Ovary (tissue), 3 donors: ENCODE results near the gene PPFIA4.

Experiments used
- POLR2A ChIP-seq: fragments of 450-650 bp; IDR thresholded peaks from one replicate; pipeline ENCODE4 v1.6.1; 2017; ENCODE audit warnings: antibody characterized with exemption, mild to moderate bottlenecking, moderate library complexity
- TF ChIP-seq, protein P1 (sequence below), 3 donors: fragments of 450-650 bp in 2 of 3; fragments of 200-600 bp in 1 of 3; IDR thresholded peaks; one replicate each; pipeline versions ENCODE4 v1.5.1 to v1.8.0; 2016 to 2022; ENCODE audit warnings: antibody characterized with exemption in 3 of 3, mild to moderate bottlenecking in 1 of 3
- donor health status: DM: no; HTN: no; CAD: no.

DNA sequence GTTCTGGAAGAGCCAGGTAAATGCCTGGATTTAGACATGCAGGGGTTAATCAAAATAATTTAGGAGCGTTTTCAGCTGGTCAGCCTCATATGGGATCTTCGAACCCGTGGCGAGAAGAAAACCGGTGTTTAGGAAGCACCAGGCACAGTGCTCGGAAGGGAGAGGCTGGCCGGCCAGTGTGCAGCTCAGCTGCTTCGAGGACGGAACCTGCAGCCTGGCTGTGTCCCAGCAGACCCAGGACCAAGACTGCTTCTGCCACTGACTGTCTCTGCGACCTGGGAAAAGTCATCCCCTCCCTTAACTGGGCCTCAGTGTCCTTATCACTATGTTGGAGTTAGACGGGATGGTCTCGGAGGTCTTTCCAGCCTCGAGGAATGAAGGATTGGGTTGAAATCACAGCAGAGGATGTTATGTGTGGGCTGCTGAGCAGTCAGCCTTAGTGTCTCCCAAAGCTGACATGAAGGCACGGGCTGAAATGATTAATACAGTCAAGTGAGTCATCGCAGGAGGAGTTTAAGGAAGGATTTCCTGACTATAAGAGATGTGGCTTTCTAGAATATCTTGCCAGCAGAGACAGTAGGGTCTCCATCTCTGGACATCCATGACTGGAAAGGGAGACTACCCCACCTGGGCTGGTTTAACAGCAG is 20.8 kb downstream of the PPFIA4 start:
- no peak for TF ChIP-seq POLR2A
- TF ChIP-seq, protein P1, sequence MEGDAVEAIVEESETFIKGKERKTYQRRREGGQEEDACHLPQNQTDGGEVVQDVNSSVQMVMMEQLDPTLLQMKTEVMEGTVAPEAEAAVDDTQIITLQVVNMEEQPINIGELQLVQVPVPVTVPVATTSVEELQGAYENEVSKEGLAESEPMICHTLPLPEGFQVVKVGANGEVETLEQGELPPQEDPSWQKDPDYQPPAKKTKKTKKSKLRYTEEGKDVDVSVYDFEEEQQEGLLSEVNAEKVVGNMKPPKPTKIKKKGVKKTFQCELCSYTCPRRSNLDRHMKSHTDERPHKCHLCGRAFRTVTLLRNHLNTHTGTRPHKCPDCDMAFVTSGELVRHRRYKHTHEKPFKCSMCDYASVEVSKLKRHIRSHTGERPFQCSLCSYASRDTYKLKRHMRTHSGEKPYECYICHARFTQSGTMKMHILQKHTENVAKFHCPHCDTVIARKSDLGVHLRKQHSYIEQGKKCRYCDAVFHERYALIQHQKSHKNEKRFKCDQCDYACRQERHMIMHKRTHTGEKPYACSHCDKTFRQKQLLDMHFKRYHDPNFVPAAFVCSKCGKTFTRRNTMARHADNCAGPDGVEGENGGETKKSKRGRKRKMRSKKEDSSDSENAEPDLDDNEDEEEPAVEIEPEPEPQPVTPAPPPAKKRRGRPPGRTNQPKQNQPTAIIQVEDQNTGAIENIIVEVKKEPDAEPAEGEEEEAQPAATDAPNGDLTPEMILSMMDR (IDR thresholded peaks at IDR 0.05): no peak
